Measurements from ENCODE around the gene ZNF653. TPM values are rescaled to one million over a fixed set of nuclear protein-coding genes. Genes with fewer than 3 reads are reported as not detected.

ZNF653 gene
- total RNA-seq, 8 experiments from 2014 or later = 2.5 to 12.8 (median 8.4) TPM

GRCh38 chr19:11538232-11539036, 32.8 kb upstream of the ZNF653 start, which contains the start of gene CNN1:
CNN1 (plus strand) TSS chr19:11538851; CDS start chr19:11538928, 77 bp downstream.
- Histone ChIP-seq H3K4me3 (peak within 1 kb of the TSS in 1 of 5 donors; percentile 8), H3K27ac (no peak within 1 kb of the TSS), H3K4me1 (replicated peaks in 1 of 2) (peaks cover 7 to 16% of the 10 kb centered on the region in 2 donors)
- 13 to 100% (median 59%) methylated on average over 1 to 7 of the region's 21 CpGs; no CpG with 5 or more reads in 2 of the 10 experiments for WGBS, 10 experiments
- peak in 6 of 8 experiments; percentile 5 to 51 (median 20) for ATAC-seq (replicated peaks in 6 of 8)
- in situ Hi-C loops (cut with MboI; ENCODE audit: low pct_unique_long_range_greater_than_20kb in 2 of 9, low sequenced_read_pairs in 9 of 9, unreplicated experiment in 9 of 9) = no loop called here

GRCh38 chr19:11535792-11536595, 30.4 kb upstream of the ZNF653 start:
- ATAC-seq (replicated peaks in 6 of 8) = peak; percentile 75 to 93 (median 79)
- peak overlapping the region; percentile 38 to 72 for H3K27ac ChIP-seq
- peaks cover 7 to 16% of the 10 kb centered on the region in 2 donors for H3K4me1 ChIP-seq (replicated peaks in 1 of 2)
- WGBS, 10 experiments = 20 to 77% (median 30%) methylated on average over 3 to 16 of the region's 54 CpGs; no CpG with 5 or more reads in 1 of the 10 experiments
- in situ Hi-C loops (cut with MboI; ENCODE audit: low pct_unique_long_range_greater_than_20kb in 2 of 9, low sequenced_read_pairs in 9 of 9, unreplicated experiment in 9 of 9) = no loop called here
- peak overlapping the region; percentile 32 to 43 (median 37) for H3K4me3 ChIP-seq

GRCh38 chr19:11534948-11535347, 29.3 kb upstream of the ZNF653 start:
- no peak for ATAC-seq (replicated peaks in 6 of 8)
- no peak overlapping the region for H3K4me3 ChIP-seq
- WGBS, 10 experiments = 15 to 97% (median 67%) methylated on average over 1 to 4 of the region's 5 CpGs; no CpG with 5 or more reads in 5 of the 10 experiments
- in situ Hi-C loops (cut with MboI; ENCODE audit: low pct_unique_long_range_greater_than_20kb in 2 of 9, low sequenced_read_pairs in 9 of 9, unreplicated experiment in 9 of 9) = no loop called here
- H3K4me1 ChIP-seq (replicated peaks in 1 of 2) = peaks cover 3 to 14% of the 10 kb centered on the region in 2 donors
- no peak overlapping the region for H3K27ac ChIP-seq

- WGBS, 10 experiments = 85 to 100% (median 95%) methylated on average over 1 of the region's 1 CpG; no CpG with 5 or more reads in 1 of the 10 experiments
- Histone ChIP-seq H3K4me3 (no peak overlapping the region), H3K27ac (no peak overlapping the region), H3K4me1 (replicated peaks in 1 of 2) (peaks cover 0 to 12% of the 10 kb centered on the region in 2 donors)
- in situ Hi-C loops (cut with MboI; ENCODE audit: low pct_unique_long_range_greater_than_20kb in 2 of 9, low sequenced_read_pairs in 9 of 9, unreplicated experiment in 9 of 9) = no loop called here
- ATAC-seq (replicated peaks in 6 of 8) = no peak
These were observed 28.9 kb upstream of the ZNF653 start for GRCh38 chr19:11534538-11534937.

- Histone ChIP-seq H3K4me3 (no peak overlapping the region), H3K27ac (no peak overlapping the region), H3K4me1 (replicated peaks in 1 of 2) (peaks cover 6 to 15% of the 10 kb centered on the region in 2 donors)
- WGBS, 10 experiments = 0 to 100% (median 17%) methylated on average over 1 to 6 of the region's 9 CpGs; no CpG with 5 or more reads in 1 of the 10 experiments
- in situ Hi-C loops (cut with MboI; ENCODE audit: low pct_unique_long_range_greater_than_20kb in 2 of 9, low sequenced_read_pairs in 9 of 9, unreplicated experiment in 9 of 9) = no loop called here
- peak in 6 of 8 experiments; percentile 5 to 57 (median 46) for ATAC-seq (replicated peaks in 6 of 8)
These were observed 24.8 kb upstream of the ZNF653 start for GRCh38 chr19:11530432-11530831.

- Histone ChIP-seq H3K4me1 (replicated peaks in 1 of 2) (peaks cover 6 to 14% of the 10 kb centered on the region in 2 donors), H3K27ac (peak within 1 kb of the TSS; percentile 94 to 97), H3K4me3 (peak within 1 kb of the TSS; percentile 64 to 97 (median 85))
- ATAC-seq (replicated peaks in 6 of 8) = peak; percentile 94 to 98 (median 96)
- 0 to 3% (median 1%) methylated on average over 4 to 21 of the region's 47 CpGs; no CpG with 5 or more reads in 2 of the 10 experiments for WGBS, 10 experiments
- in situ Hi-C loops (cut with MboI; ENCODE audit: low pct_unique_long_range_greater_than_20kb in 2 of 9, low sequenced_read_pairs in 9 of 9, unreplicated experiment in 9 of 9) = no loop called here
These were observed 23.1 kb upstream of the ZNF653 start, which contains the start of gene ECSIT for GRCh38 chr19:11528551-11529341. ECSIT (minus strand) TSS chr19:11529134; CDS start chr19:11519170, 9,964 bp downstream.

- 80 to 100% (median 95%) methylated on average over 1 to 4 of the region's 9 CpGs; no CpG with 5 or more reads in 4 of the 10 experiments for WGBS, 10 experiments
- in situ Hi-C loops (cut with MboI; ENCODE audit: low pct_unique_long_range_greater_than_20kb in 2 of 9, low sequenced_read_pairs in 9 of 9, unreplicated experiment in 9 of 9) = no loop called here
- Histone ChIP-seq H3K27ac (no peak overlapping the region), H3K4me1 (replicated peaks in 1 of 2) (no peaks in the 10 kb centered on the region), H3K4me3 (no peak overlapping the region)
- ATAC-seq (replicated peaks in 6 of 8) = no peak
These were observed 13.5 kb upstream of the ZNF653 start for GRCh38 chr19:11519138-11519537.

- WGBS, 10 experiments = 87 to 100% (median 100%) methylated on average over 1 to 12 of the region's 20 CpGs; no CpG with 5 or more reads in 5 of the 10 experiments
- no peaks in the 10 kb centered on the region for H3K4me1 ChIP-seq (replicated peaks in 1 of 2)
- no peak overlapping the region for H3K27ac ChIP-seq
- ATAC-seq (replicated peaks in 6 of 8) = peak in 1 of 8 experiments; percentile 19
- in situ Hi-C loops (cut with MboI; ENCODE audit: low pct_unique_long_range_greater_than_20kb in 2 of 9, low sequenced_read_pairs in 9 of 9, unreplicated experiment in 9 of 9) = no loop called here
- H3K4me3 ChIP-seq = no peak overlapping the region
These were observed 8.3 kb upstream of the ZNF653 start for GRCh38 chr19:11513946-11514345.

GRCh38 chr19:11510444-11510843, 4.8 kb upstream of the ZNF653 start:
- H3K4me3 ChIP-seq = no peak overlapping the region
- in situ Hi-C loops (cut with MboI; ENCODE audit: low pct_unique_long_range_greater_than_20kb in 2 of 9, low sequenced_read_pairs in 9 of 9, unreplicated experiment in 9 of 9) = no loop called here
- peaks cover 9 to 10% of the 10 kb centered on the region in 2 donors for H3K4me1 ChIP-seq (replicated peaks in 1 of 2)
- 60 to 100% (median 96%) methylated on average over 1 to 7 of the region's 8 CpGs; no CpG with 5 or more reads in 5 of the 10 experiments for WGBS, 10 experiments
- no peak for ATAC-seq (replicated peaks in 6 of 8)
- H3K27ac ChIP-seq = no peak overlapping the region

- H3K4me1 ChIP-seq (replicated peaks in 1 of 2) = peaks cover 9 to 14% of the 10 kb centered on the region in 2 donors
- in situ Hi-C loops (cut with MboI; ENCODE audit: low pct_unique_long_range_greater_than_20kb in 2 of 9, low sequenced_read_pairs in 9 of 9, unreplicated experiment in 9 of 9) = no loop called here
- 40 to 100% (median 89%) methylated on average over 1 to 11 of the region's 18 CpGs; no CpG with 5 or more reads in 6 of the 10 experiments for WGBS, 10 experiments
- no peak overlapping the region for H3K27ac ChIP-seq
- ATAC-seq (replicated peaks in 6 of 8) = no peak
- no peak overlapping the region for H3K4me3 ChIP-seq
These were observed 1.9 kb upstream of the ZNF653 start for GRCh38 chr19:11507370-11508078.

- 80 to 100% (median 86%) methylated on average over 1 to 2 of the region's 6 CpGs; no CpG with 5 or more reads in 7 of the 10 experiments for WGBS, 10 experiments
- Histone ChIP-seq H3K4me3 (no peak overlapping the region), H3K27ac (peak overlapping the region in 1 of 2 donors; percentile 17), H3K4me1 (replicated peaks in 1 of 2) (peaks cover 9 to 14% of the 10 kb centered on the region in 2 donors)
- in situ Hi-C loops (cut with MboI; ENCODE audit: low pct_unique_long_range_greater_than_20kb in 2 of 9, low sequenced_read_pairs in 9 of 9, unreplicated experiment in 9 of 9) = no loop called here
- ATAC-seq (replicated peaks in 6 of 8) = no peak
These were observed 1.3 kb upstream of the ZNF653 start for GRCh38 chr19:11506967-11507366.
